RKO (cell line): ENCODE measurements around the gene CTNNA3.

ENCODE experiments used
- DNase-seq: peaks from one replicate; pipeline ENCODE4 v3.0.0-alpha.2; 2016; ENCODE audit warnings: low spot score

CTNNA3 gene

GRCh38 chr10:66860376-66860945 is 835.5 kb downstream of the CTNNA3 start:
- DNase-seq, result no peak

- DNase-seq, result no peak
These were observed 843.2 kb downstream of the CTNNA3 start for GRCh38 chr10:66852811-66853210.

- no peak for DNase-seq
These were observed 847.1 kb downstream of the CTNNA3 start for GRCh38 chr10:66848856-66849255.

- no peak for DNase-seq
These were observed 851.6 kb downstream of the CTNNA3 start for GRCh38 chr10:66844176-66844942.

GRCh38 chr10:66843396-66843795 is 852.6 kb downstream of the CTNNA3 start:
- no peak for DNase-seq

- DNase-seq, result no peak
These were observed 853.1 kb downstream of the CTNNA3 start for GRCh38 chr10:66842867-66843266.

GRCh38 chr10:66842371-66842770 is 853.6 kb downstream of the CTNNA3 start:
- no peak for DNase-seq

GRCh38 chr10:66838656-66839055 is 857.3 kb downstream of the CTNNA3 start:
- DNase-seq, result no peak

GRCh38 chr10:66837990-66838389 is 858.0 kb downstream of the CTNNA3 start:
- DNase-seq, result no peak

- DNase-seq, result no peak
These were observed 858.7 kb downstream of the CTNNA3 start for GRCh38 chr10:66837335-66837734.

GRCh38 chr10:66836771-66837170 is 859.2 kb downstream of the CTNNA3 start:
- no peak for DNase-seq

- DNase-seq, result peak; percentile 23
These were observed 859.9 kb downstream of the CTNNA3 start for GRCh38 chr10:66836057-66836456.

GRCh38 chr10:66835400-66835799 is 860.6 kb downstream of the CTNNA3 start:
- DNase-seq, result no peak

- no peak for DNase-seq
These were observed 861.2 kb downstream of the CTNNA3 start for GRCh38 chr10:66834802-66835201.

- no peak for DNase-seq
These were observed 862.1 kb downstream of the CTNNA3 start for GRCh38 chr10:66833861-66834260.

- DNase-seq, result no peak
These were observed 863.1 kb downstream of the CTNNA3 start for GRCh38 chr10:66832781-66833422.

- DNase-seq, result no peak
These were observed 867.0 kb downstream of the CTNNA3 start for GRCh38 chr10:66828957-66829356.

GRCh38 chr10:66827353-66827752 is 868.6 kb downstream of the CTNNA3 start:
- peak; percentile 69 for DNase-seq

GRCh38 chr10:66823301-66823700 is 872.7 kb downstream of the CTNNA3 start:
- DNase-seq, result no peak

- no peak for DNase-seq
These were observed 873.2 kb downstream of the CTNNA3 start for GRCh38 chr10:66822801-66823200.

GRCh38 chr10:66819691-66820090 is 876.3 kb downstream of the CTNNA3 start:
- DNase-seq, result no peak

- DNase-seq, result no peak
These were observed 882.9 kb downstream of the CTNNA3 start for GRCh38 chr10:66813122-66813521.

GRCh38 chr10:66811211-66811610 is 884.8 kb downstream of the CTNNA3 start:
- no peak for DNase-seq
